WI38 (cell line): ENCODE data around the gene PIAS1.
"Not testable (repeated sequence)": the region's sequence is repeated elsewhere in the genome, so short reads cannot be mapped to it uniquely, and the experiment has no call there.

Source experiments
- H3K4me3 ChIP-seq: 2 replicates; pipeline ENCODE4 v1.5.1; 2011; ENCODE audit warnings: low read depth, mild to moderate bottlenecking, control low read depth, low read length
- CTCF ChIP-seq: IDR thresholded peaks from 2 replicates; pipeline ENCODE4 v1.5.1; 2012; ENCODE audit warnings: low read depth, mild to moderate bottlenecking, control low read depth, low read length

The PIAS1 gene

GRCh38 chr15:68230157-68231100 lies 176.3 kb downstream of the PIAS1 start:
- peak overlapping the region; percentile 66 for H3K4me3 ChIP-seq
- TF ChIP-seq CTCF: no peak

GRCh38 chr15:68231102-68231818 lies 177.1 kb downstream of the PIAS1 start:
- no peak overlapping the region for H3K4me3 ChIP-seq
- no peak for TF ChIP-seq CTCF

GRCh38 chr15:68232449-68232848 lies 178.3 kb downstream of the PIAS1 start:
- no peak for TF ChIP-seq CTCF
- no peak overlapping the region for H3K4me3 ChIP-seq

GRCh38 chr15:68232937-68233336 lies 178.8 kb downstream of the PIAS1 start:
- no peak overlapping the region for H3K4me3 ChIP-seq
- TF ChIP-seq CTCF: no peak

GRCh38 chr15:68234060-68234459 lies 179.9 kb downstream of the PIAS1 start:
- H3K4me3 ChIP-seq: no peak overlapping the region
- TF ChIP-seq CTCF: no peak

- H3K4me3 ChIP-seq: not testable (repeated sequence)
Measured at GRCh38 chr15:68234520-68234919, 180.4 kb downstream of the PIAS1 start.

- no peak overlapping the region for H3K4me3 ChIP-seq
- TF ChIP-seq CTCF: no peak
Measured at GRCh38 chr15:68235022-68235421, 180.9 kb downstream of the PIAS1 start.
